Neural progenitor cell (in vitro differentiated cells): Measurements from ENCODE around the gene XRCC1. TPM values are rescaled to one million over a fixed set of nuclear protein-coding genes. Genes with fewer than 3 reads are reported as not detected.

ENCODE experiments used
- DNase-seq: peaks from one replicate; pipeline ENCODE4 v3.0.0-alpha.2; 2016; ENCODE audit warnings: low spot score
- H2AFZ ChIP-seq: fragments of 200-600 bp; sonication (generic); replicated peaks from 2 replicates; pipeline ENCODE4 v1.6.1; 2016; ENCODE audit warnings: antibody characterized with exemption
- H3F3A ChIP-seq: fragments of 200-600 bp; sonication (generic); 2 replicates; pipeline ENCODE4 v1.6.1; 2016; ENCODE audit warnings: antibody characterized with exemption, low read depth
- H3K27ac ChIP-seq: fragments of 200-600 bp; sonication (generic); 2 replicates; pipeline ENCODE4 v1.5.1; 2016; ENCODE audit warnings: mild to moderate bottlenecking
- H3K27me3 ChIP-seq: fragments of 200-600 bp; sonication (generic); 2 replicates; pipeline ENCODE4 v1.6.1; 2016; ENCODE audit warnings: mild to moderate bottlenecking, moderate library complexity
- H3K36me3 ChIP-seq: fragments of 200-600 bp; sonication (generic); 2 replicates; pipeline ENCODE4 v1.5.1; 2016
- H3K4me1 ChIP-seq: fragments of 200-600 bp; sonication (generic); 2 replicates; pipeline ENCODE4 v1.6.1; 2016; ENCODE audit warnings: mixed run types
- H3K4me2 ChIP-seq: fragments of 200-600 bp; sonication (generic); 2 replicates; pipeline ENCODE4 v1.6.1; 2016
- H3K4me3 ChIP-seq: fragments of 200-600 bp; sonication (generic); 2 replicates; pipeline ENCODE4 v1.5.1; 2016
- H3K79me2 ChIP-seq: fragments of 200-600 bp; sonication (generic); 2 replicates; pipeline ENCODE4 v1.6.1; 2016; ENCODE audit warnings: low read depth
- H3K9ac ChIP-seq: fragments of 200-600 bp; sonication (generic); 2 replicates; pipeline ENCODE4 v1.6.1; 2016
- H3K9me3 ChIP-seq: fragments of 200-600 bp; sonication (generic); 2 replicates; pipeline ENCODE4 v1.5.1; 2016; ENCODE audit warnings: low read depth
- H4K20me1 ChIP-seq: fragments of 200-600 bp; sonication (generic); 2 replicates; pipeline ENCODE4 v1.6.1; 2016; ENCODE audit warnings: low read depth
- H3K27ac Mint-ChIP-seq: 3 replicates; pipeline ENCODE4 v1.8.0; 2021; ENCODE audit warnings: mixed read lengths
- H3K27me3 Mint-ChIP-seq: 2 replicates; pipeline ENCODE4 v1.8.0; 2022; ENCODE audit warnings: low read depth, mild to moderate bottlenecking, inconsistent platforms, moderate library complexity, mixed read lengths; ENCODE audit not compliant: insufficient read depth
- H3K36me3 Mint-ChIP-seq: 3 replicates; pipeline ENCODE4 v1.8.0; 2021; ENCODE audit warnings: mixed read lengths
- H3K4me1 Mint-ChIP-seq: 3 replicates; pipeline ENCODE4 v1.8.0; 2021; ENCODE audit warnings: mixed read lengths
- H3K4me3 Mint-ChIP-seq: 3 replicates; pipeline ENCODE4 v1.8.0; 2021; ENCODE audit warnings: mild to moderate bottlenecking, moderate library complexity, mixed read lengths
- H3K9me3 Mint-ChIP-seq: 3 replicates; pipeline ENCODE4 v1.8.0; 2020; ENCODE audit warnings: mixed read lengths
- EZH2 ChIP-seq: fragments of 200-600 bp; sonication (generic); IDR thresholded peaks from 2 replicates; pipeline ENCODE4 v1.6.1; 2017; ENCODE audit warnings: antibody characterized with exemption, mild to moderate bottlenecking, moderate library complexity
- EZH2phosphoT487 ChIP-seq: fragments of 200-600 bp; sonication (generic); IDR thresholded peaks from 2 replicates; pipeline ENCODE4 v1.6.1; 2017; ENCODE audit warnings: antibody characterized with exemption
- total RNA-seq: library from RNA; depleted of rRNA; stranded (reverse); fragments of >200 nt; gene quantifications from 2 replicates; pipeline ENCODE4 v1.2.3, GENCODE V29; 2015; ENCODE audit warnings: low replicate concordance
- TF ChIP-seq, protein P1 (sequence below): fragments of 200-600 bp; sonication (generic); IDR thresholded peaks from 2 replicates; pipeline ENCODE4 v1.5.1; 2017; ENCODE audit warnings: antibody characterized with exemption, mild to moderate bottlenecking

Gene XRCC1
- total RNA-seq, 1 donor from 2014 or later = 33.8 TPM

GRCh38 chr19:43619262-43620060 lies 44.1 kb upstream of the XRCC1 start, which contains the start of gene ZNF428:
ZNF428 (minus strand) TSS chr19:43619629; CDS start chr19:43614304, 5,325 bp downstream.
- H3K79me2 ChIP-seq = peaks cover 58% of the 10 kb centered on the region
- H3K27me3 ChIP-seq = no peaks in the 10 kb centered on the region
- H3K9me3 ChIP-seq = no peaks in the 10 kb centered on the region
- no peaks in the 10 kb centered on the region for H3K9me3 Mint-ChIP-seq
- peak within 1 kb of the TSS; percentile 99 for H3K27ac Mint-ChIP-seq
- H3K27ac ChIP-seq = peak within 1 kb of the TSS; percentile 99
- H3F3A ChIP-seq = peaks cover 42% of the 10 kb centered on the region
- H3K4me2 ChIP-seq = peak within 1 kb of the TSS; percentile 71
- H3K4me3 ChIP-seq = peak within 1 kb of the TSS; percentile 47
- H3K9ac ChIP-seq = peak within 1 kb of the TSS; percentile 75
- DNase-seq = peak; percentile 99
- H2AFZ ChIP-seq = peak within 1 kb of the TSS; percentile 63
- TF ChIP-seq EZH2 = no peak
- no peak for TF ChIP-seq EZH2phosphoT487
- peaks cover 16% of the 10 kb centered on the region for H4K20me1 ChIP-seq
- peaks cover 23% of the 10 kb centered on the region for H3K4me1 Mint-ChIP-seq
- peak within 1 kb of the TSS; percentile 92 for H3K4me3 Mint-ChIP-seq
- peaks cover 3% of the 10 kb centered on the region for H3K27me3 Mint-ChIP-seq
- H3K36me3 ChIP-seq = no peaks in the 10 kb centered on the region
- peaks cover 11% of the 10 kb centered on the region for H3K4me1 ChIP-seq
- peaks cover 18% of the 10 kb centered on the region for H3K36me3 Mint-ChIP-seq

- Mint-ChIP-seq H3K27me3 (peaks cover 3% of the 10 kb centered on the region), H3K27ac (peak overlapping the region; percentile 97), H3K9me3 (no peaks in the 10 kb centered on the region), H3K4me3 (peak overlapping the region; percentile 92), H3K4me1 (peaks cover 23% of the 10 kb centered on the region), H3K36me3 (peaks cover 17% of the 10 kb centered on the region)
- peak overlapping the region; percentile 71 for H3K4me2 ChIP-seq
- no peaks in the 10 kb centered on the region for H3K9me3 ChIP-seq
- H3K27ac ChIP-seq = peak overlapping the region; percentile 99
- peaks cover 11% of the 10 kb centered on the region for H3K4me1 ChIP-seq
- H3F3A ChIP-seq = peaks cover 37% of the 10 kb centered on the region
- H3K4me3 ChIP-seq = peak overlapping the region; percentile 47
- no peak for DNase-seq
- peaks cover 13% of the 10 kb centered on the region for H4K20me1 ChIP-seq
- TF ChIP-seq, protein P1, sequence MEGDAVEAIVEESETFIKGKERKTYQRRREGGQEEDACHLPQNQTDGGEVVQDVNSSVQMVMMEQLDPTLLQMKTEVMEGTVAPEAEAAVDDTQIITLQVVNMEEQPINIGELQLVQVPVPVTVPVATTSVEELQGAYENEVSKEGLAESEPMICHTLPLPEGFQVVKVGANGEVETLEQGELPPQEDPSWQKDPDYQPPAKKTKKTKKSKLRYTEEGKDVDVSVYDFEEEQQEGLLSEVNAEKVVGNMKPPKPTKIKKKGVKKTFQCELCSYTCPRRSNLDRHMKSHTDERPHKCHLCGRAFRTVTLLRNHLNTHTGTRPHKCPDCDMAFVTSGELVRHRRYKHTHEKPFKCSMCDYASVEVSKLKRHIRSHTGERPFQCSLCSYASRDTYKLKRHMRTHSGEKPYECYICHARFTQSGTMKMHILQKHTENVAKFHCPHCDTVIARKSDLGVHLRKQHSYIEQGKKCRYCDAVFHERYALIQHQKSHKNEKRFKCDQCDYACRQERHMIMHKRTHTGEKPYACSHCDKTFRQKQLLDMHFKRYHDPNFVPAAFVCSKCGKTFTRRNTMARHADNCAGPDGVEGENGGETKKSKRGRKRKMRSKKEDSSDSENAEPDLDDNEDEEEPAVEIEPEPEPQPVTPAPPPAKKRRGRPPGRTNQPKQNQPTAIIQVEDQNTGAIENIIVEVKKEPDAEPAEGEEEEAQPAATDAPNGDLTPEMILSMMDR = no peak
- no peak for TF ChIP-seq EZH2phosphoT487
- no peak for TF ChIP-seq EZH2
- H3K36me3 ChIP-seq = no peaks in the 10 kb centered on the region
- peak overlapping the region; percentile 63 for H2AFZ ChIP-seq
- peak overlapping the region; percentile 75 for H3K9ac ChIP-seq
- H3K79me2 ChIP-seq = peaks cover 64% of the 10 kb centered on the region
- H3K27me3 ChIP-seq = no peaks in the 10 kb centered on the region
These were observed 43.6 kb upstream of the XRCC1 start for GRCh38 chr19:43618921-43619261.

GRCh38 chr19:43616954-43617353 lies 41.6 kb upstream of the XRCC1 start:
- H3K4me3 ChIP-seq = no peak overlapping the region
- no peak overlapping the region for H3K4me3 Mint-ChIP-seq
- no peak overlapping the region for H3K27ac Mint-ChIP-seq
- H3K4me2 ChIP-seq = no peak overlapping the region
- H3F3A ChIP-seq = peaks cover 29% of the 10 kb centered on the region
- peaks cover 24% of the 10 kb centered on the region for H3K4me1 Mint-ChIP-seq
- no peak overlapping the region for H3K9ac ChIP-seq
- H3K9me3 Mint-ChIP-seq = no peaks in the 10 kb centered on the region
- no peaks in the 10 kb centered on the region for H3K36me3 ChIP-seq
- peaks cover 81% of the 10 kb centered on the region for H3K79me2 ChIP-seq
- H2AFZ ChIP-seq = no peak overlapping the region
- H3K27ac ChIP-seq = no peak overlapping the region
- no peaks in the 10 kb centered on the region for H3K27me3 ChIP-seq
- peaks cover 11% of the 10 kb centered on the region for H3K4me1 ChIP-seq
- TF ChIP-seq EZH2phosphoT487 (no peak), EZH2 (no peak)
- TF ChIP-seq, protein P1 = no peak
- peaks cover 5% of the 10 kb centered on the region for H3K27me3 Mint-ChIP-seq
- H3K36me3 Mint-ChIP-seq = peaks cover 27% of the 10 kb centered on the region
- H3K9me3 ChIP-seq = no peaks in the 10 kb centered on the region
- no peak for DNase-seq
- H4K20me1 ChIP-seq = peaks cover 5% of the 10 kb centered on the region

DNA sequence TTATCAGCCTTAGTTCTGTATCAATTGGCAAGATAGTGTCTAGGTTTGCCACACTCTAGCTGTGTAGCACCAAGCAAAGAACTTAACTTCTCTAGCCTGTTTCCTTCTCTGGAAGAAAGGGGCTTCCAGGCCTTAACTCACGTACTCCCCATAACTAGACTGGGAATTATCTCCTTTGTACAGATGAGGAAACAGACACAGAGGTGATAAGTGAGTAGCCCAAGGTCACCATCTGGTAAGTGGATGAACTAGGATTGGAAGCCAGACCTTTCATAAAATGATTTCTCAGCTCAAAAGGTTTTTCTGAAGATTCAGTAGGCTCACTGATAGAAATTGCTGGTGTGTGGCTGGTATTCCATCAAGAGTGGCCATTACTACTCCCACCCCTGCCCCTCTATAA lies 41.0 kb upstream of the XRCC1 start:
- no peaks in the 10 kb centered on the region for H3K9me3 ChIP-seq
- DNase-seq = no peak
- H3K36me3 ChIP-seq = no peaks in the 10 kb centered on the region
- peaks cover 25% of the 10 kb centered on the region for H3K4me1 Mint-ChIP-seq
- no peak overlapping the region for H3K27ac ChIP-seq
- no peak overlapping the region for H3K27ac Mint-ChIP-seq
- peaks cover 29% of the 10 kb centered on the region for H3K36me3 Mint-ChIP-seq
- H3K9me3 Mint-ChIP-seq = no peaks in the 10 kb centered on the region
- no peak for TF ChIP-seq EZH2
- TF ChIP-seq, protein P1 = no peak
- TF ChIP-seq EZH2phosphoT487 = no peak
- H2AFZ ChIP-seq = no peak overlapping the region
- peaks cover 83% of the 10 kb centered on the region for H3K79me2 ChIP-seq
- no peak overlapping the region for H3K4me2 ChIP-seq
- no peaks in the 10 kb centered on the region for H4K20me1 ChIP-seq
- H3F3A ChIP-seq = peaks cover 29% of the 10 kb centered on the region
- H3K27me3 Mint-ChIP-seq = peaks cover 5% of the 10 kb centered on the region
- H3K4me3 Mint-ChIP-seq = no peak overlapping the region
- no peak overlapping the region for H3K4me3 ChIP-seq
- no peak overlapping the region for H3K9ac ChIP-seq
- H3K27me3 ChIP-seq = no peaks in the 10 kb centered on the region
- H3K4me1 ChIP-seq = peaks cover 11% of the 10 kb centered on the region
